GM21717 (cell line): ENCODE data around the gene DBX1.
"Not testable (repeated sequence)": the region's sequence is repeated elsewhere in the genome, so short reads cannot be mapped to it uniquely, and the experiment has no call there.

Experiments used
- ATAC-seq: cut with Tn5 transposase; IDR thresholded peaks from one replicate; pipeline ENCODE4 v1.9.1; 2021; ENCODE audit warnings: mild to moderate bottlenecking, moderate library complexity; ENCODE audit not compliant: unreplicated experiment

DBX1 gene, protein sequence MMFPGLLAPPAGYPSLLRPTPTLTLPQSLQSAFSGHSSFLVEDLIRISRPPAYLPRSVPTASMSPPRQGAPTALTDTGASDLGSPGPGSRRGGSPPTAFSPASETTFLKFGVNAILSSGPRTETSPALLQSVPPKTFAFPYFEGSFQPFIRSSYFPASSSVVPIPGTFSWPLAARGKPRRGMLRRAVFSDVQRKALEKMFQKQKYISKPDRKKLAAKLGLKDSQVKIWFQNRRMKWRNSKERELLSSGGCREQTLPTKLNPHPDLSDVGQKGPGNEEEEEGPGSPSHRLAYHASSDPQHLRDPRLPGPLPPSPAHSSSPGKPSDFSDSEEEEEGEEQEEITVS

GRCh38 chr11:20160425-20161229, at the start of gene DBX1:
TSS of gene DBX1 (minus strand) at chr11:20160475. CDS start at chr11:20160324, 151 bp downstream.
- no peak for ATAC-seq

DNA sequence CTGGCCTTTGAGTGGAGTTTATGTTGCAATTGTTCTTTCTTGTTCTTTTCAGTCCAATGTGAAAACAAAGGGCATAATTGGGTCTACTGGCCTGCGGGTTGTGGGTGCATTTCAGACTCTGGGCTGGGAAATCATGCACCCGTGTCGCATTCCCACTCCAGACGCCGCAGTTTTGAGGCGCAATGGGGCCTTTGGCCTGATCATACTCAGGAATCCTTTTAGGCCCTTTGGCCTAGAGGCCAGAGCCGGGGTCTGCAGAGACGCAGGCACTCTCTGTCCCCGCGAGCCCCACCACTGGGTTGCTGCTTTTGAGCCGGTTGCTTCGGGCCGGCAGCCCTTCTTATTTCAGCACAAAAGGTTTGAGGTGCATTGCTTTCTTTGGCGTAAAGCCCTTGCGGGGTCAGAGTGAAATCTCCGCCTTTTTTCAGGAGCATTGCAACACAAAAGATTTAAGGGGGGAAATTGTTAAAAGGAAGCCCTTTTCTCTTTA, 48.4 kb upstream of the DBX1 start:
- no peak for ATAC-seq

GRCh38 chr11:20207781-20208621, 47.7 kb upstream of the DBX1 start:
- no peak for ATAC-seq

DNA sequence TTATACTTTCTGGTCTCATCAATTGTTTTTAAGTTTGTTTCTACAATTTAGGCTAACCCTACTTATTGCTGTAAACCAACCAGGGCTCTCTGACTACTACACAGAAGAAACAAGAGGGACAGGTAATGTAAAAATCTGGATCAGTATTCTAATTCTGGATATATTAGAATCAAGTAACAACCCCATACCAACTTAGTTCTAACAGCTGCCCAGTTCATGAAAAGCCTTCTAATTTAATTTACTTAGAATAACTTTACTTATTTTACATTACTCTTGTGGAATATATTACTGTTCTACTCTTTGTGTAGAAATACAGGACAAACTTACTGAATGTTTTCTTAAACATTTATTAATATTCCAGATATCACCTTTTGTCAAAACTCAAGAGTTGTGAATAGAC, 45.5 kb upstream of the DBX1 start:
- ATAC-seq = no peak

- ATAC-seq = no peak
Observed at GRCh38 chr11:20204681-20205080, 44.4 kb upstream of the DBX1 start.

DNA sequence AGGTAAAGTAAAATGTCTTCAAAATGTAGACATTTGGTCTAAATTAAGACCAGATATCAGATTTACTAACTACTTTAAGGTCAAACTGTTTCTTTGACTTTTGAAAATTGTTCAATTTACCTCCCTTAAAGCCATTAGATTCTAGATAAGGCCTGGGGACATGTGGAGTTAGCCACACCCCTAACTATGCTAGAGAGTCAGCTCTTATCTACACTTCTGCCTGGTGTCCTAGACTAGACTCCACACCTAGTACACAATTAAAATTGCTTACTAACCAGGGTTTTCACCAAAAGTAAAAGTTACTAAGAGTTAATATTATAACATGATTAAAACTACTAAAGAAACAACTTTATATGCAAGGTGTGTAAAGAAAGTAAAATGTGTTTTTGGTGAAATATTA, 43.6 kb upstream of the DBX1 start:
- ATAC-seq = no peak

GRCh38 chr11:20201231-20201630, 41.0 kb upstream of the DBX1 start:
- ATAC-seq = no peak

GRCh38 chr11:20200331-20200955, 40.2 kb upstream of the DBX1 start:
- ATAC-seq = not testable (repeated sequence)

DNA sequence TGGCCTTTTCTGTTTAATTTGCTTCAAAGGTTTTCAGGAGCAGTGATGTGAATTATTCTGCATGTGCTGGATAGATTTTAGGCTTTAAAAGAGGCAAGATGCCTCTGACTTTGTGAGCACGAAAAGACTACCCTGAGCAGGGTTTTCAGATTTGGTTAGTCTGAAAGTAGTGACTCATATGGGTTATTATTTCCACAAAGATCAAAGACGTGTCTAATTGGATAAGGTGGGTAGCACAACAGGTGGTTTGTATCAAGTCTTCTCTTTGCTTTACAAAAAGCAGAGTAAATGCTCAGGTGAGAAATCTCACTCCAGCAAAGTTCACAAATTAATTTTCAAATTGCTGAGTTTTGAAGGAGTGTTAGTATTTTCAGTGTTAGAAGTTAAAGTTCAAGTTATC, 37.6 kb upstream of the DBX1 start:
- peak; percentile 72 for ATAC-seq

GRCh38 chr11:20194470-20194869, 34.2 kb upstream of the DBX1 start:
- ATAC-seq = no peak

DNA sequence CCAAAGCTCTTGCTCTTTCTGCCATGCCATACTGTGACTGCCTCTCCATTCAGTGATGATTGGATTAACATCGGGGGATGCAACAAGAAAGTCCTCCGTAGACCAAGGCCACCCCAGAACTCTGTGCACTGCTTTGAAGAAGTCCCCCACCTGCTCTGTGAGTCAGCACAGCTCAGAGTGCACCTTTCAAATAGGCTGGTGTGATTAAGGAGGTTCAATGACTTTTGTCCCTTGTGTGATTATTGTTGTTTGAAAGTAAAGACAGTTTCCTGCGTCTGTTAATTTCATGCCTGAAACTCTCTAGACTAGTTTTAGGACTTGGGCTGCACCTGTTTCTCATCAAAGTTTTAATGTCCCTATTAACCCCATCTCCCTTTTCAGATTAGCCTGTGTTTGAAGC, 33.0 kb upstream of the DBX1 start:
- no peak for ATAC-seq

- ATAC-seq = no peak
Observed at GRCh38 chr11:20192641-20193040, 32.4 kb upstream of the DBX1 start.

DNA sequence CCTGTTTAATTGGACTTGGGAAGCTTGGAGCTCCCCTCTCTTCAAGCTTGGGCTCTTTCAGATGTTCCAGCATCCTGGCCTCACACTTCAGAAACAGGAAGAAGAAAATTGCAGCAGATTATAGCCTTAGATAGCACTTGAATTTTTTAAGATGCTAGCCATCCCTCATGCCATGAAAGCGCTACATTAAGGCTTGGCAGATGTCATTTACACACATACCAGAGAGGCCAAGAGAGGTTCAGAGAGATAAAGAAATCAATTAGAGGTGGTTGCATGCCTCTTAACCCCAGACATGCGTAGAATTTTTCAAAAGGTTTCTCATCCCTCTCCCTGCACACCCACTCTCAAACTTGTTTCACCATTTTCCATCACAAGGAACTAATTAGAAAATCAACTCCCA, 31.9 kb upstream of the DBX1 start:
- no peak for ATAC-seq

DNA sequence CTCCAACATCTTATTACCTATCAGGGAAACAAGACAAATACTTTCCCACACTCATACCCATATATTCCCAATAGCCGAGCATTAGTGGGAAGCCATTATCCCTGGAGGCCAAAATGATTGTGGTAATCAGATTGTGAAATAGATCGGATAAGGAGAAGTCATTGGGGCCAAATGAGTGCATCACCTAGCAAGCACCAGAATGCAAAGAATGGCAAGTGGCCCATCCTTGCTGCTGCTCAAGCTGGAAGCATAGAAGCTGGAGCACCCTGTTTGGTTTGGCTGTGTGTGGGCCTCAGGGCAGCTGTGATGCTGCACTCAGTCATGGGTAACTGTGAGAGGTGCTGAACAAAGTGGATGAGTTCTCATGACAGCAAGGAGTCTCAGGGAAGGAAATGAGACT, 18.7 kb upstream of the DBX1 start:
- ATAC-seq = no peak

DNA sequence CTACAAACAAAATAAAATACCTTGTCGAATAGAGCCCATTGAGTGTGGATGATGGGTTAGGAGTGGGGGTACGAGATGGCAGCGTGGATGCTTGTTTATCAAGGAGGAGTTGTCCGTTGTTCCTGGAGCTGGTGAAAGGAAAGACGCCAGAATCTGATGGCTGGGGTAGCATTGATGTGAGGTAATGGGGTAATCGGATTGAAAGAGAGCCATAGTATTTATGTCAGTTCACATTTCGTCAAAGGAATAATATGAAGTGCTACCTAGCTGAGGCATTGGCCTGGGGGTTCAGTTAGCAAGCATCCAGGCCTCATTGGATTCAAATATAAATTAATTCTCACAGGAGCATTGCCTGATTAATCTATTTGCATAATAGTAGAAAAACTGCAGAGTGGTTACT, 16.9 kb upstream of the DBX1 start:
- no peak for ATAC-seq

DNA sequence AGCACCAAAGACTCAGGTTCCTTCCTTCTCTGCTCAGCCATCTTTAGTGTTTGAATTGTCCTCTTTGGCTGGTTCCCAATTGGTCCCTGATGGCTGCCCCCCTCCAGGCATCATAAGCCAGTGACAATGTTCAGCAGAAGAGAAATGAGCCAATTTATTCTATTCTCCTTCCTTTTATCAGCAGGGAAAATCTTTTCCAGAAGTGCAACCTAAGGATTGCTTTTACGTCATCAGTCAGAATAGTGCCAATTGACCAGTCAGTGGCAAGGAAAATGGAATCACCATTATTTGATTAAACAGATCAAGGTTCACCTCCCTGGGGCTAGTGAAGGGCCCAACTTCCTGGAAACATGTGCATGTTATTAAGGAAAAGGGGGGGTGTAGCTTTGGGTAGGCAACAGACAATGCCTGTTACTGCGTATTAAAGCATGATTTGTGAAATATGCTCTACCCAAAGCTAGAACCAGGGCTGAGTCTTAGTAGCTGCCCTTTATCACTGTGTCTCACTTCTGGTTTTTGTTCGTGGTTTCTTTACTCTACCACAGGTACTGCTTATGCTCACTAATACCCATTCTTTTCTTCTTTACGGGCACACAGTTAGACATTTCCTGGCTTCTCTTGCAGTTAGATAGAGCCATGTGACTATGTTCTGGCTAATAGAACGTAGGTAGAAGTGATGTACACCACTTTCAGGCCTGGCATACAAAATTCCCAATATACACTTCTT, 12.6 kb upstream of the DBX1 start:
- no peak for ATAC-seq

- no peak for ATAC-seq
Observed at GRCh38 chr11:20163783-20164481, 3.7 kb upstream of the DBX1 start.

- no peak for ATAC-seq
Observed at GRCh38 chr11:20162824-20163782, 2.8 kb upstream of the DBX1 start.
